Measurements from ENCODE around the gene CIAO3. TPM values are rescaled to one million over a fixed set of nuclear protein-coding genes. Genes with fewer than 3 reads are reported as not detected.

CIAO3 gene
- total RNA-seq, 2 experiments from 2014 or later = 28.3 to 31.9 TPM

Small RNA genes lying within 50 kb of the gene (microRNA-seq; reads per million reads assigned to microRNA genes)
- not detected for gene MIR662 (ENCODE audit: borderline replicate concordance)

Other genes with a start within 250 kb of the CIAO3 start
- 10 to 100 TPM; 64.7 to 69.7 TPM for gene CAPN15, start 213.3 kb downstream of the CIAO3 start, total RNA-seq
- gene PRR35, start 180.6 kb downstream of the CIAO3 start, total RNA-seq = not detected
- under 1 TPM; 0.19 to 0.87 TPM for gene NHLRC4, start 174.0 kb downstream of the CIAO3 start, total RNA-seq
- 10 to 100 TPM; 24.2 to 24.7 TPM for gene PIGQ, start 171.0 kb downstream of the CIAO3 start, total RNA-seq
- gene RAB40C, start 150.9 kb downstream of the CIAO3 start, total RNA-seq = 1 to 10 TPM; 8.9 to 9.6 TPM
- 1 to 10 TPM in 1 of 2 experiments, under 1 TPM in 1; 0.74 to 1.1 TPM for gene WFIKKN1, start 110.0 kb downstream of the CIAO3 start, total RNA-seq
- gene METTL26, start 104.7 kb downstream of the CIAO3 start, total RNA-seq = 100 to 1,000 TPM; 116 to 127 TPM
- 10 to 100 TPM; 28.5 to 44.0 TPM for gene MCRIP2, start 99.2 kb downstream of the CIAO3 start, total RNA-seq
- 10 to 100 TPM; 43.6 to 55.9 TPM for gene WDR90, start 91.6 kb downstream of the CIAO3 start, total RNA-seq
- 100 to 1,000 TPM; 123 to 130 TPM for gene RHOT2, start 72.9 kb downstream of the CIAO3 start, total RNA-seq
- gene RHBDL1, start 65.3 kb downstream of the CIAO3 start, total RNA-seq = under 1 TPM; 0.40 to 0.59 TPM
- 10 to 100 TPM; 61.1 to 67.0 TPM for gene STUB1, start 60.6 kb downstream of the CIAO3 start, total RNA-seq
- 10 to 100 TPM; 26.1 to 31.4 TPM for gene JMJD8, start 56.7 kb downstream of the CIAO3 start, total RNA-seq
- gene WDR24, start 50.6 kb downstream of the CIAO3 start, total RNA-seq = 10 to 100 TPM; 18.4 to 23.1 TPM
- gene FBXL16, start 35.2 kb downstream of the CIAO3 start, total RNA-seq = 1 to 10 TPM; 6.1 to 6.8 TPM
- 10 to 100 TPM; 11.1 to 13.3 TPM for gene METRN, start 25.9 kb downstream of the CIAO3 start, total RNA-seq
- gene ANTKMT, start 19.9 kb downstream of the CIAO3 start, total RNA-seq = 10 to 100 TPM; 13.3 to 27.0 TPM
- 1 to 10 TPM; 1.8 to 2.4 TPM for gene CCDC78, start 14.6 kb downstream of the CIAO3 start, total RNA-seq
- gene HAGHL, start 13.9 kb downstream of the CIAO3 start, total RNA-seq = 10 to 100 TPM; 10.0 to 11.7 TPM
- not detected for gene MSLN, start 19.7 kb upstream of the CIAO3 start, total RNA-seq
- gene RPUSD1, start 47.4 kb upstream of the CIAO3 start, total RNA-seq = 10 to 100 TPM; 16.3 to 17.5 TPM
- gene CHTF18, start 47.6 kb upstream of the CIAO3 start, total RNA-seq = 100 to 1,000 TPM in 1 of 2 experiments, 10 to 100 TPM in 1; 82.2 to 105 TPM
- gene GNG13, start 59.7 kb upstream of the CIAO3 start, total RNA-seq = not detected
- gene LMF1, start 230.0 kb upstream of the CIAO3 start, total RNA-seq = 10 to 100 TPM in 1 of 2 experiments, 1 to 10 TPM in 1; 9.5 to 12.2 TPM
- gene SOX8, start 240.8 kb upstream of the CIAO3 start, total RNA-seq = 1 to 10 TPM; 1.4 to 1.6 TPM

Data from activated CD4-positive, alpha-beta T cell treated with anti-CD3 and anti-CD28 coated beads for 36 hours (primary cell).